ENCODE data around the gene PSEN1. TPM values are rescaled to one million over a fixed set of nuclear protein-coding genes. Genes with fewer than 3 reads are reported as not detected.

The PSEN1 gene
- total RNA-seq, 1 experiment from 2014 or later, result 49.9 TPM

DNA sequence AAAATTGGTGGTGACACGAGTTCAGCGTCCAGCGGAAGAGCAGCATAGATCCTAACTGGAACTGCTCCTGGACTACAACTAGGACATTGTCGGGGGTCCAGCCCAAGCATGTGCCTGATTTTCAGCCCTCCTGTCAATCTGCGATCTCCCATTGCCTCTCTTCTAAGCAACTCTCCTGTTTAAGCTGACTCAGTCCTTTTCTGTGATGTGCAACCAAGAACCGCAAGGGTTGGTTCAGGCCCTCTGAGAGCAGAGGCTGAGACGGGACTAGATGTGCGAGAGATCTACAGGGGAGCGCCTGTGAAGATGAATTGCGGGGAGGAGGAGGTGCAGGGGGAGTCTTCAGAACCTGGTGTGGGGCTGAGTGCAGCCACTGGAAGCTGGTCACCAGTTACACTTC is 97.3 kb downstream of the PSEN1 start:
- no CpG with 5 or more reads among the region's 10 CpGs for WGBS (ENCODE audit: extremely low coverage, insufficient read length, low lambda C conversion rate)
- TF ChIP-seq, protein P1, sequence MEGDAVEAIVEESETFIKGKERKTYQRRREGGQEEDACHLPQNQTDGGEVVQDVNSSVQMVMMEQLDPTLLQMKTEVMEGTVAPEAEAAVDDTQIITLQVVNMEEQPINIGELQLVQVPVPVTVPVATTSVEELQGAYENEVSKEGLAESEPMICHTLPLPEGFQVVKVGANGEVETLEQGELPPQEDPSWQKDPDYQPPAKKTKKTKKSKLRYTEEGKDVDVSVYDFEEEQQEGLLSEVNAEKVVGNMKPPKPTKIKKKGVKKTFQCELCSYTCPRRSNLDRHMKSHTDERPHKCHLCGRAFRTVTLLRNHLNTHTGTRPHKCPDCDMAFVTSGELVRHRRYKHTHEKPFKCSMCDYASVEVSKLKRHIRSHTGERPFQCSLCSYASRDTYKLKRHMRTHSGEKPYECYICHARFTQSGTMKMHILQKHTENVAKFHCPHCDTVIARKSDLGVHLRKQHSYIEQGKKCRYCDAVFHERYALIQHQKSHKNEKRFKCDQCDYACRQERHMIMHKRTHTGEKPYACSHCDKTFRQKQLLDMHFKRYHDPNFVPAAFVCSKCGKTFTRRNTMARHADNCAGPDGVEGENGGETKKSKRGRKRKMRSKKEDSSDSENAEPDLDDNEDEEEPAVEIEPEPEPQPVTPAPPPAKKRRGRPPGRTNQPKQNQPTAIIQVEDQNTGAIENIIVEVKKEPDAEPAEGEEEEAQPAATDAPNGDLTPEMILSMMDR (conservative IDR thresholded peaks at IDR 0.05), result no peak
- peaks cover 11% of the 10 kb centered on the region; the same call in 1 of the 2 replicates for H3K27me3 ChIP-seq (ENCODE audit: insufficient read depth, low read length)
- H3K23me2 ChIP-seq (ENCODE audit: insufficient read length, low read depth, low read length, poor library complexity, severe bottlenecking), result peaks cover 16% of the 10 kb centered on the region
- H2BK20ac ChIP-seq (ENCODE audit: low read depth, low read length, poor library complexity, severe bottlenecking), result no peak overlapping the region
- no peak overlapping the region for H4K91ac ChIP-seq (ENCODE audit: insufficient read length, low read depth, low read length)
- no peak overlapping the region for H3K9ac ChIP-seq (ENCODE audit: extremely low read depth, insufficient read length, low read length)
- no peak overlapping the region for H3K18ac ChIP-seq (ENCODE audit: insufficient read length, low read depth, low read length)
- H2BK15ac ChIP-seq (ENCODE audit: low read depth, low read length), result no peak overlapping the region
- no peaks in the 10 kb centered on the region for H3K79me2 ChIP-seq (ENCODE audit: insufficient read depth, low read length)
- H3T11ph ChIP-seq (ENCODE audit: low read length), result no peak overlapping the region
- no peak overlapping the region for H2BK5ac ChIP-seq (ENCODE audit: insufficient read length, low read length)
- Mint-ChIP-seq H3K27ac (no peak overlapping the region), H3K9me3 (no peaks in the 10 kb centered on the region), H3K36me3 (ENCODE audit: insufficient read depth in 1 of 3, low read depth in 3 of 3) (peaks cover 0 to 2% (median 0%) of the 10 kb centered on the region in 3 experiments; a peak in 2 of 7 replicates), H3K27me3 (ENCODE audit: low read depth) (peaks cover 41% of the 10 kb centered on the region), H3K4me1 (peaks cover 53 to 59% of the 10 kb centered on the region in 2 experiments), H3K4me3 (no peak overlapping the region)
- no peak overlapping the region for H2BK12ac ChIP-seq (ENCODE audit: insufficient read length, low read depth, low read length)
- H2AK5ac ChIP-seq (ENCODE audit: insufficient read length, low read length), result no peak overlapping the region
- H3K23ac ChIP-seq (ENCODE audit: insufficient read length, low read depth, low read length), result no peak overlapping the region
- H3K14ac ChIP-seq (ENCODE audit: insufficient read depth, low read length), result no peak overlapping the region
- no peak overlapping the region for H2BK120ac ChIP-seq (ENCODE audit: low read depth, low read length, poor library complexity, severe bottlenecking)
- no peaks in the 10 kb centered on the region for H3K79me1 ChIP-seq (ENCODE audit: insufficient read depth, low read depth, low read length, poor library complexity, severe bottlenecking)
- H3K27ac ChIP-seq (ENCODE audit: insufficient read length, low read depth, low read length), result no peak overlapping the region
- no peaks in the 10 kb centered on the region for H3K9me3 ChIP-seq (ENCODE audit: control insufficient read depth, low read depth, low read length)
- DNase-seq, result no peak
- H4K8ac ChIP-seq (replicated peaks; ENCODE audit: insufficient read length, low read depth, low read length), result no peak overlapping the region
- H4K5ac ChIP-seq (ENCODE audit: insufficient read length, low read depth, low read length), result no peak overlapping the region
- no peaks in the 10 kb centered on the region for H4K20me1 ChIP-seq (ENCODE audit: control insufficient read depth, insufficient read depth, insufficient read length)
- no peak overlapping the region for H3K56ac ChIP-seq (ENCODE audit: insufficient read length, low read depth, low read length)
- H3K4me2 ChIP-seq (ENCODE audit: insufficient read depth, insufficient read length, low read length), result no peak overlapping the region
- H3K4ac ChIP-seq (ENCODE audit: low read depth, low read length), result no peak overlapping the region
- H3K4me1 ChIP-seq (ENCODE audit: insufficient read depth, low read length), result peaks cover 7% of the 10 kb centered on the region; the same call in 1 of the 2 replicates
- H2AFZ ChIP-seq (ENCODE audit: low read length), result no peak overlapping the region
